ENCODE data around the gene ARHGAP33.

DNA sequence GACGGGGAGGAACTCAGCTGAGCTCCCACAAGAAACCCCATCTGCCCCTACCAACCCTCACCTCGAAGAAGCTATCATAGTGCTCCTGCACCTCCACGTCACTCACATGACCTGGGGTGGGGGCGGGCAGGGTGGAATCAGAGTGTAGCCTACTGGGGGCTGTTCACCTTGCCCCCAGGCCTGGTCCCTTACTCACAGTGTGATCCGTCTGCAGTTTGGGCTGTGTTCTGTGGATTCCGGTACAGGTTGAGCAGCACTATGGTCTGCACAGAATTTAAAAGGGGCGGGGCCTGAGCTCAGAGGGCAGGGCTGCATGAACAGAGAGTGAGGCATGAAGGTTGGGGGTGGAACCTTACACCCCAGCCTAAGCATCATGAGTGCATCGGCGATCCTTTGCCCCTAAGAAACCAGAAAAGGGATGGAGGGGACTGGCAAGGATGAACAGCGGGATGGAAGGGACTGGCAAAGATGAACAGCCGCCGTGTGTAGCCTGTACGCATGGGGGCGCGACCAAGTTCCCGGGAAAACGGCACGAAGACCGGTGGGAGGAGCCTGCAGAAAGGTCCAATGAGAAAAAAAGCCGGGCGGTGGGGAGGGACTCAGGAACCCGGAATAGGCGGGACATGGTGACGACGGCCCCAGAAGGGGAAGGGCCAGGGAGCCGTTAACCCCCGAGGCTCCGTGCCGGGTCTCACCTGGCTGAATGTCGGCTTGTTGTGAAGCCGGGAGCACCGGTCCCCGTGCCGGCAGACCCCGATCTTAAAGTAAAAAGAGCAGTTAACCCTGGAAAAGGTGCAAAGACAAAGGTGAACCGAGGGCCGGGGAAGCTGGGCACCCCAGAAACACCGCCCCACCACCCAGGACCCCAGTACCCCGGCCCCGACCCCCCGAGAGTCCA, 30.7 kb upstream of the ARHGAP33 start:
- TF ChIP-seq EZH2 (IDR thresholded peaks at IDR 0.05; ENCODE audit: borderline replicate concordance, control insufficient read depth, low read depth, low read length) (no peak), POLR2AphosphoS2 (IDR thresholded peaks at IDR 0.05; ENCODE audit: low read depth, low read length) (no peak), NFIC (IDR thresholded peaks at IDR 0.05; ENCODE audit: low read depth, low read length) (no peak), TAF1 (IDR thresholded peaks at IDR 0.05; ENCODE audit: borderline replicate concordance, low read depth, low read length) (0 out of 2 replicates have a peak, but pooled peaks have one; percentile 66)
